Measurements from ENCODE around the gene SLC25A20. TPM values are rescaled to one million over a fixed set of nuclear protein-coding genes. Genes with fewer than 3 reads are reported as not detected.

The SLC25A20 gene, protein sequence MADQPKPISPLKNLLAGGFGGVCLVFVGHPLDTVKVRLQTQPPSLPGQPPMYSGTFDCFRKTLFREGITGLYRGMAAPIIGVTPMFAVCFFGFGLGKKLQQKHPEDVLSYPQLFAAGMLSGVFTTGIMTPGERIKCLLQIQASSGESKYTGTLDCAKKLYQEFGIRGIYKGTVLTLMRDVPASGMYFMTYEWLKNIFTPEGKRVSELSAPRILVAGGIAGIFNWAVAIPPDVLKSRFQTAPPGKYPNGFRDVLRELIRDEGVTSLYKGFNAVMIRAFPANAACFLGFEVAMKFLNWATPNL
- 22.0 and 22.4 TPM in 2 replicates for polyA plus RNA-seq (2011; rRNA removed)
- 9.6 and 9.8 TPM in 2 replicates for polyA plus RNA-seq (2012; cell fraction: cytosol; rRNA removed)
- 4.5 and 6.4 TPM in 2 replicates for polyA plus RNA-seq (2012; cell fraction: nucleus; rRNA removed)
- 13.1 to 14.3 TPM (median 13.5 TPM) in 3 replicates for polyA plus RNA-seq (2017; fragmentation: RNase III; extraction: RNeasy Plus Mini Kit Qiagen cat#74134 plus additional on column Dnase treatment)
- polyA minus RNA-seq (2011; rRNA and poly(A)+ RNA removed): 6.6 and 7.0 TPM in 2 replicates

DNA sequence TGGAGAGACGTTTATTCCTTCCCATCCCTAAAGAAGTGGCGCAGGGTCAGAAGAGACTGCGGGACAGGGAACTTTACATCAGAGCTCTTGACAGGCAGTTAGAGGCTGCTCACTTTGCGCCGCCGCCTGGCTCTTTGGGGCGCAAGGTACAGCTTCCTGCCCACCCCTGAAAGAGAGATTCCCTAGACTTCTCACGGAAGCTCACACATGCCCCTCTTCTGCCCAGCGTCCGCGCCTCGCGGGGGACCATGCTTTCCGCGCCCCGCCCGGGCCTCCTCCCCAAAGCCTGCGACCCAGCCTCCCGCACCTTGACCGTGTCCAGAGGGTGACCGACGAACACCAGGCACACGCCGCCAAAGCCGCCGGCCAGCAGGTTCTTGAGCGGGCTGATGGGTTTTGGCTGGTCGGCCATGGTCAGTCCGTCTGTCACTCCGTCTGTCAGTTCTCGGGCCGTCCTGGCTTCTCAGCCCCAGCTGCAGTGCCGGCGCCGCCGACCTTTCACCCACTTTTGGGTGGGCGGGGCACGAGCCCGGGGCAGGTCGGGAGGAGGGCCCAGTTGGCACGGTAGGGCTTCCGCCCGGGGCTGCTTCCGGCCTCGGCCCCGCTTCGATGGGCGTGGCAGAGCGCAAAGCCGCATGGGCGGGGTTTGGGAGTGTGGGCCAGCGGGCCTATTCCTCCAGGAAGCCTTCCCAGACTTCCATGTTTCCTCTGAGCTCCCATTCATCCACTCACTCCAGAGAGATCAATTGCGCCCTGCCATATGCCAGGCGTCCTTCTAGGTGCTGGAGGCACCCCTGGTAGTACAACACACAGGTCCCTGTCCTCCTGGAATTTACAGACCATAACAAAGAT, at the start of gene SLC25A20:
TSS of gene SLC25A20 (minus strand) at position 500 of the 852 bp plus-strand sequence. CDS start at position 412, 88 bp downstream.
- no peak for FAIRE-seq
- H3K9me3 ChIP-seq: no peaks in the 10 kb centered on the region
- 5% methylated on average over 13 of the region's 54 CpGs for WGBS (ENCODE audit: missing lambda C conversion rate)

DNA sequence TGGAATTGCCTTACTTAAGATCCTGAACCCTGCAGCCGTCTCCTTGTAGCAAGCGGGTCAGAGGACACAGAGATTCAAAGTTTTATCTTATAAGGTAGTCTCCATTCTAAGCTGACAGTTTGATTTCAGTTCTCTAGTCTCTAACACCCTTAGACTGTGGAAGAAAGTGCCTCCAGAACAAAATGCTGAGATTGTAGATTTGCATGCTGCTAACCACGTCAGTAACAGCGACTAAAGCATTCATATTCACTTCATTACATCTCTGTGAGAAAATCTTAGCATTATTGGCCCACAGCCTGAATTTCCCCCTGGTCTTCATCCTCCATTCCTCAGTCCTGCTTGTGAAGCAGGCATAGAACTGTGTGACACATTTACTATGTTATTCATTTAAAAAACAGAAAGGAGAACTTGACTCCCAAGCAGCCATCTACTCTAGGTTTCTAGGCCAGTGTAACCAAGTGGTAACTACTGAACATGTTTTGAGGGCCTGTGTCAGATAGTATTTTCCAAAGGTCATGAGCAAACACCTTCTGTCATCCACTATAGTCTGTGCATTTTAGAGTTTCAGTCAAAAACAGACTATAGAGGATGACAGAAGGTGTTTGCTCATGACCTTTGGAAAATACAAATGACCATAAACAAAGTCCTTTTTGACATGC, 47.3 kb upstream of the SLC25A20 start:
- Histone ChIP-seq H3K9me3 (no peaks in the 10 kb centered on the region), H3K4me3 (no peak overlapping the region), H3K4me1 (0 out of 3 replicates have a peak, but pooled peaks cover 3% of the 10 kb centered on the region), H3K27ac (no peak overlapping the region), H3K4me2 (no peak overlapping the region)
- WGBS (ENCODE audit: missing lambda C conversion rate): 94% methylated on average over 4 of the region's 4 CpGs
- no peak for FAIRE-seq
- TF ChIP-seq CHD4 (IDR thresholded peaks at IDR 0.05; ENCODE audit: borderline replicate concordance) (no peak), RARB (CRISPR knock-in tag; IDR thresholded peaks at IDR 0.05) (no peak), RFX5 (IDR thresholded peaks at IDR 0.05) (no peak), POLR2A (IDR thresholded peaks at IDR 0.05; ENCODE audit: low read length) (no peak), EP300 (IDR thresholded peaks at IDR 0.05) (no peak)
- no peak for ATAC-seq
- POLR2A ChIA-PET: no interaction called here
- CTCF ChIA-PET: interaction anchor here (1.3 to 1.5 kb wide), 2 partner anchors 9 to 15 kb away, joined by 3 to 4 read pairs; no protein-coding TSS in a partner anchor
- no peak for DNase-seq (ENCODE audit: low read depth in 1 of 2, low spot score in 1 of 2)

More for the DNA sequence above, at the start of gene SLC25A20:
- peak; percentile 97 for ATAC-seq
- H3K27ac ChIP-seq: peak within 1 kb of the TSS; percentile 69 to 88
- ChIA-PET POLR2A (interaction anchor here (1.2 to 1.7 kb wide), 2 partner anchors 20 to 51 kb away, joined by 4 to 8 read pairs; partner anchors contain the start of genes ARIH2 and PRKAR2A), CTCF (interaction anchor here (1.0 to 1.7 kb wide), 2 partner anchors 20 to 159 kb away, joined by 3 read pairs; partner anchors contain the start of gene ARIH2)
- TF ChIP-seq FOXS1 (CRISPR knock-in tag; IDR thresholded peaks at IDR 0.05): no peak
- peak; percentile 100 for TF ChIP-seq ZFP36 (IDR thresholded peaks at IDR 0.05; ENCODE audit: borderline replicate concordance, partially characterized antibody)
- no peak; a peak in 1 of 5 replicates for TF ChIP-seq RAD21 (conservative IDR thresholded peaks at IDR 0.05 in 1 of 2, IDR thresholded peaks at IDR 0.05 in 1 of 2)
- peak; percentile 92; the same call in 1 of the 2 replicates for TF ChIP-seq CHD4 (IDR thresholded peaks at IDR 0.05; ENCODE audit: borderline replicate concordance)
- peak; percentile 33; the same call in 1 of the 2 replicates for TF ChIP-seq MYC (IDR thresholded peaks at IDR 0.05; ENCODE audit: borderline replicate concordance, low read length)
- TF ChIP-seq, protein P1, sequence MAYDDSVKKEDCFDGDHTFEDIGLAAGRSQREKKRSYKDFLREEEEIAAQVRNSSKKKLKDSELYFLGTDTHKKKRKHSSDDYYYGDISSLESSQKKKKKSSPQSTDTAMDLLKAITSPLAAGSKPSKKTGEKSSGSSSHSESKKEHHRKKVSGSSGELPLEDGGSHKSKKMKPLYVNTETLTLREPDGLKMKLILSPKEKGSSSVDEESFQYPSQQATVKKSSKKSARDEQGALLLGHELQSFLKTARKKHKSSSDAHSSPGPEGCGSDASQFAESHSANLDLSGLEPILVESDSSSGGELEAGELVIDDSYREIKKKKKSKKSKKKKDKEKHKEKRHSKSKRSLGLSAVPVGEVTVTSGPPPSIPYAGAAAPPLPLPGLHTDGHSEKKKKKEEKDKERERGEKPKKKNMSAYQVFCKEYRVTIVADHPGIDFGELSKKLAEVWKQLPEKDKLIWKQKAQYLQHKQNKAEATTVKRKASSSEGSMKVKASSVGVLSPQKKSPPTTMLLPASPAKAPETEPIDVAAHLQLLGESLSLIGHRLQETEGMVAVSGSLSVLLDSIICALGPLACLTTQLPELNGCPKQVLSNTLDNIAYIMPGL (CRISPR knock-in tag; IDR thresholded peaks at IDR 0.05; ENCODE audit: borderline replicate concordance): no peak
- TF ChIP-seq, protein P2, sequence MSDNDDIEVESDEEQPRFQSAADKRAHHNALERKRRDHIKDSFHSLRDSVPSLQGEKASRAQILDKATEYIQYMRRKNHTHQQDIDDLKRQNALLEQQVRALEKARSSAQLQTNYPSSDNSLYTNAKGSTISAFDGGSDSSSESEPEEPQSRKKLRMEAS (IDR thresholded peaks at IDR 0.05): peak; percentile 51; the same call in 1 of the 2 replicates
- TF ChIP-seq, protein P3, sequence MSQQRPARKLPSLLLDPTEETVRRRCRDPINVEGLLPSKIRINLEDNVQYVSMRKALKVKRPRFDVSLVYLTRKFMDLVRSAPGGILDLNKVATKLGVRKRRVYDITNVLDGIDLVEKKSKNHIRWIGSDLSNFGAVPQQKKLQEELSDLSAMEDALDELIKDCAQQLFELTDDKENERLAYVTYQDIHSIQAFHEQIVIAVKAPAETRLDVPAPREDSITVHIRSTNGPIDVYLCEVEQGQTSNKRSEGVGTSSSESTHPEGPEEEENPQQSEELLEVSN (IDR thresholded peaks at IDR 0.05; ENCODE audit: borderline replicate concordance, low read depth): no peak
- TF ChIP-seq KDM1A (IDR thresholded peaks at IDR 0.05; ENCODE audit: low read depth): peak; percentile 67; the same call in 1 of the 2 replicates
- TF ChIP-seq JUN (IDR thresholded peaks at IDR 0.05): 0 out of 5 replicates have a peak, but pooled peaks of 1 of the 2 experiments have one; percentile 30
- no peak for TF ChIP-seq FOSL2 (IDR thresholded peaks at IDR 0.05)
- TF ChIP-seq FOSL2 (CRISPR knock-in tag; IDR thresholded peaks at IDR 0.05): no peak
- no peak for TF ChIP-seq JUNB (IDR thresholded peaks at IDR 0.05)
- H3K4me2 ChIP-seq: peak within 1 kb of the TSS; percentile 82
- peak within 1 kb of the TSS; percentile 69 for H3K4me3 ChIP-seq
- peaks cover 13% of the 10 kb centered on the region for H3K4me1 ChIP-seq
- peak; percentile 70 to 87 for DNase-seq (ENCODE audit: low read depth in 1 of 2, low spot score in 1 of 2)

All from A549 (cell line).